HG03342 (cell line): Measurements from ENCODE around the gene DOK6.
A peak's percentile ranks its signal among the peaks of the same experiment; 100 is the strongest.

Source experiments
- ATAC-seq: cut with Tn5 transposase; IDR thresholded peaks from one replicate; pipeline ENCODE4 v1.9.1; 2021; ENCODE audit warnings: mild to moderate bottlenecking, moderate library complexity; ENCODE audit not compliant: unreplicated experiment

DOK6 gene

DNA sequence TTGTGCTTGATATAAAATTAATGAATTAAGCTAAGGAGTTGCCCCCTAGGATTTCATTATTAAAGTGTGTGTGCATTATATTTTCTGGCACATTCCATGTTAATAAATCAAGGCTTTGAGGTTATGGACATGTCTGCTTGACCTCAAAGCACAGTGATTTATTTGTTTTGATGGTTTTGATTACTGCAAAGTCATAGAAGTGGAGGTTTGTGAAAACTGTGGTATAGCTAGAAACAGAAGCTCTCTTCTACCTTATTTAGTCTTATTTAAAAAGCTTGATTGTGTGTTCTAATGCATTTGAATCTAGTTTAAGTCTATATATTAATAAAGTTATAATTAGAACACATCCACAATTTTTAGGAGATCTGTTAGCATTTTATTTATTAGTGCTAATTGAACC, 32.2 kb downstream of the DOK6 start:
- ATAC-seq, result no peak

DNA sequence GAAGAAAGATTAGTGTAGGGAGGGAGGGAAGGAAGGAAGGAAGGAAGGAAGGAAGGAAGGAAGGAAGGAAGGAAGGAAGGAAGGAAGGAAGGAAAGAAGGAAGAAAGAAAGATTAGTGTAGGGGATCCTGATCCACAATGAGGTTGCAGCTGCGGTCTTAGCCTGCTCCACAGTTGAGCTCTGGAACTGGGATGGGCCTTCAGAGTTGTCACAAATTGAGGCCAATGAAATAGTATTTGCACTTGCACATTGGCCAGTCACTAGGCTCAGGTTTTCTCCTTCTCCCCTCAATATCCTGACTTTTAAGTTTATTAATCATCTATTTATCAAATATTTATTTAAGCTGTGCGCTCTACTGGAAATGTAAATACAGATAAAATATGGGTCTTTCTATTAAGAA, 34.3 kb downstream of the DOK6 start:
- no peak for ATAC-seq

DNA sequence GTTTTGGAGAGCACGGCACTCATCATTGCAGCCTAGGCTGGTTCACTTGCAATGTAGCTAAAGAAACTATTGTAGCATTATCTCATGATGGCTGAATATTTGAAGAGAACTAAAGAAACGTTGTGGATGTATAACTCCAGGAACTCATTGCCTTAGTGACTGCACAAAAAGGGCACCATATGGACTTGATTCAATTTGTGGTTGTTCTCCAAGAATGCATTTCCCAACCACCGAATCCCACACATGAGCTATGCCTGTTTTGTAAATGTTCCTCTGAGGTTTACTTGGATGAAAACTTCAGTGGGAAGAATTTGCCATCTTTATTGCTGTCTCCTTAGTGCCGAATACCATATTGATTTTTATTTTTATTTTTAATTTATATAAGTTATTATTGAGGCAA, 43.5 kb downstream of the DOK6 start:
- ATAC-seq, result no peak

DNA sequence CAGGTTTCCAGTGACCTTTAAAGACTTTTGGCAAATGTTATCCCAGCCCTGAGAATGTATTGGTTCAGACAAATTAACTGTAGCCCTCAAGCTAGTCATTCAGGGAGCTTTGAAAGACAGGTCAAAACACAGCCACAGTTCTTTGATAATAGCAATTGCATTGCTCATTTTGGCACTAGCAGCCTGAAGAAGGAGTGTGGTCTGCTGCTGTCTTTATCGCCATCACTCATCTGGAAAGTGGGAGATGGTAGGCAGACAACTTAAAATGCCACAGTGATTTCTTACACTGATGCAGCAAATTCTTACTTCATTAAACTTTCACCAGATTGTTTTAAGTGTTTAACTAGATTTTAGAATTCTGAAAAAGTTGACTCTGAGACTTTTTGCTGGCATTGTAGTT, 47.2 kb downstream of the DOK6 start:
- no peak for ATAC-seq

DNA sequence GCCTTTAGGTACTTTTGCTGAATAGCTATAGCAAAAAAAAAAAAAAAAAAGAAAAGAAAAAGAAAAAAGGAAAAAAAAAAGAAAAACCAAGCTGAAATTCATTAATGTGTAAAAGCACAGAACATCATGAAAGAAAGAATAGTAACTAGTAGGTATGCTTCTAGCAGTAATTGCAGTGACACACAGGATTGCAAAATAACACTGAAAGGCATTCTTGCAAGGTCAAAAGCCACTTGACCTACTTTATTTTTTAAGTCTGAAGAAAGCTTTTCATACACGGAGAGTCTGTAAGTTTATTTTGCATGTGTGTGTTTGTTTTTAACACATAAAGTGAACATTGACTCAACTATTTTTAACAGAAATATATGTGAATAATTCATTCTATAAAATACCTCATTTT, 54.4 kb downstream of the DOK6 start:
- no peak for ATAC-seq

DNA sequence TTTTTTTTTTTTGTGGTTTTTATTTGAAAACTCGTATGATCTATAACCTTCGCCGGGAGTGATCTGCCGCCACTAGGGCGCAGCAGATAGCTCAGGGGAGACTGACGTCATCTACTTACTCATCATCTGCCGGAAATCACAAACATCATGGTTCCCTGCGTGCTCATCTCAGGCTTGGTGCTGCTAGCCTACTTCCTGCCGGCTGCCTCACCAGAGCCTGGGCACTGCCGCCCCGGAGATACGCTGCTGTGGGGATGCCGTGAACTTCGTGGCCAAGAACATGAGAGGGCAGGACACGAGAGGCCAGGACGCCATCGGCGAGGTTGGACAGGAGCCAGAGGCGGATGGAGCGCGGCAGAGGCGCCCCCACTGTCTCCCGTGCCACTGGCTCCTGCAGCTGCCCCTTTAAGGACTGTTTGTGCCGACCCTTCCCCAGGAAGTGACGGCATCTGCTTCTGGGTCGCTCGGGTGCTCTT, 68.8 kb downstream of the DOK6 start:
- peak; percentile 72 for ATAC-seq

DNA sequence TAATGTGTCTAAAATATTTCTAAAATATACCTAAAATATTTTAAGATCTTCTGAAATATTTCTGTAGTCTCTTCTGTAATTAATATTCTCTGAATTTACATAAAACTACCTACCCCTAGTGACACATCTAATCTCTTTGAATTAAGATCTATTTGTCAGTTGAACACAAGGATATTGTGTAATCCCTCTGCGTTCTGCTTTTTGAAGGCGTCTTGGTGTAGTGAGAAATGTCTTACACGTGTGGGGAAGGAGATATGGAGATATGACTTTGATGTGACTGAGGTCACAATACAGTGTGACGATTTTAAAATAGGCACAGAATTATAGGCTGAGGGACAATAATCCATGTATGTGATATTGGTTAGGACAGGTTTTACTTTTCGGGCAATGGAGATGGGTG, 79.8 kb downstream of the DOK6 start:
- no peak for ATAC-seq

DNA sequence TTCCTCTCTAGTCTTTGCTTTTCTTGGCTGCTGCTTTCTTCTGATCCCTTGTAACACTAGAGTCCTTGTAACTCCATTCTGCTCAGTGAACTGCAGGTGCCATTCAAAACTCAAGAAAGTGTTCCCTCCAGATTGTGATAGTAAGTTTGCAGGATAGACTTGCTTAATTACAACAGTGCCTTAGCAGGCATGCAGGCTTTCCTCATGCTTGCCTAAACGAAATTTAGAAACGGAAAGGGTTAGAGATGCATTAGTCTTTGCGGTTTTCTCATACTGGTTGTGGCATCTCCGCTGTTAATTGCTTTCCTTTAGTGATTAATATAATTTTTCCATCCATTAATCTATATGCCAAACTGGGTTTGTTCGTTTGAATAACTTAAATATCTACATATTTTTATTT, 82.9 kb downstream of the DOK6 start:
- ATAC-seq, result no peak

DNA sequence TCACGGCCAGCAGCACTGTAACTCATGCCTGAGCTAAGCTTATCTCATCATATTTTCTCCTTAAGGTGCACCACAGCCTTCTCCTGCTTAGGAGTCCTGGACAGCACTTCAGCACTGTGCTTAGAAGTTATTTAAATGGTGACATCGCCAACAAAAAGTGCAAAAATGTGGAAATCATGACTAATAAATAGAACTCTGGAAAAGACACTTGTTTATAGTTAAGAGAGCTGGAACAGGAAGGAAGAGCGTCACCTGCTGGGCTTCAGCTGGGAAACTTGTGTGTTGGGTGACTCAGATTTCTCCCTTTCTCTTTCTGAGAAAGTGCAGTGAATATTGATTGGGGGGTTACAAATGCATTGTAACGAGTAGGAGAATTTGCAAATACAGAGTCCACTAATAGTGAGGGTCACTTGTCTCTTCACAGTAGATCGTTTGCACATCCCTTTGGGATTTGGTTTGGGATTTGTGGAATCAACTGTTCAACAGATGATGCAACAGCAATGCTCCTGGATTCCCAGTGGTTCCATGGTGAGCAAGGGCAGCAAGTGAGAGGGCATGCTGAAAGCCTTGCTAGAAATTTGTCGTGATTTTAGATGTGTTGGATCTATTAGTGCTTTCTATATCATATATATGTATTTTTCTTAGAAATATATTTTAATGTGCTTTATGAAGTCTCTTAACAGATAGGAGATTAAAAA, 84.2 kb downstream of the DOK6 start:
- ATAC-seq, result no peak

DNA sequence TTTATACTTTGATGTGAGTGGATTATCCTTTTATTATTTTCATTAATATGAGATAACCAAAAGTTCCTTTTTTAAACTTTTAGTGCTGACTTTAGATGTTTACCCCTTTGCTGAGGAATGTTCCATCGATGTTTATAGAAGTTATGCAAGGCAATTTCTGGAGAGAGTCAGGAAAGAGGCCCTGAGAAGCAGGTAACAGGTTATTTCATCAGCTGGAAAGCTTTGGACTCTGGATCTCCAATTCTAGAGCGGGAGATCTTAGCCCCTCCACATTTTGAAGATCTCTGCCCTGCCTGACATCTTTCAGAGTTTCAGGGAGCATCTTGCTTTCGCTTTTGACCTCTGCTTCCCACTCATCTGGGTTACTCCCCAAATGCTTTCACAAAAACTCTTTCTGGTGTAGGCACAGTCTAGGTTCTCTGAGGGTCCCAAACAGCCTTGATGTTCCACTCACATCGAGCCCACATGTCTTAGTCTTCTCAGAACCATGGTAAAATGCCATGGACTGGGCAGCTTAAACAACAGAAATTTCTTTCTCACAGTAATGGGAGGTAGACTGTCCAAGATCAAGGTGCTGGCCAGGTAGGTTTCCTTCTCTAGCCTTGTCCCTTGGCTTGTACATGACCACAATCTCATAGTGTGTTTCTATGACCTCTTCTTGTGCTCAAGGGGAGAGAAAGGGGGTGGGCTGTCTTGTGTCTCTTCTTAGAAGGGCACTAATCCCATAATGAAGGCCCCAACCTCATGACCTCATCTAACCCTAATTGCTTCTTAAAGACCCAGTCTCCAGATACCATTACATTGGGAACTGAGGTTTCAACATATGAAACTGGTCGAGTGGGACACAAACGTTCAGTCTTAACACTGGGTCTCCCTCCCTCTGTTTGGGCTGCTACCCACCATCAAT, 87.1 kb downstream of the DOK6 start:
- no peak for ATAC-seq

DNA sequence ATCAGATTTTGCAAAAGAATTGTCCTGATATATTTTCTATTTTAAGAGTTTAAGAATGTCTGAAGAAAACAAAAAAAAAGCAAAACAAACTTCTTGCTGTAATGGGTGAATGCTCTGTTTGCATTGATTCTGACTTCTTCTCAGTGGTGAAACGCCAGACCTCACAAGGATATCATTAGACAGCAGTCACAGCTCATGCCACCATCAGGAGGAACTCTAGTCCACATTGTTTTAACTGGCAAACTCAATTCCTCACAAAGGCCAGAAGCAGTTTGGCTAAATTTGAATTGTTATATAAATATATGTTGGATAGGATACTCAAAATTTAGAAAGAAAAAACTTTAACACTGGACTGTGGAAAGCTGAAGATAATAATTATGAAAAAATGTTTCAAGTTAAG, 89.4 kb downstream of the DOK6 start:
- no peak for ATAC-seq

DNA sequence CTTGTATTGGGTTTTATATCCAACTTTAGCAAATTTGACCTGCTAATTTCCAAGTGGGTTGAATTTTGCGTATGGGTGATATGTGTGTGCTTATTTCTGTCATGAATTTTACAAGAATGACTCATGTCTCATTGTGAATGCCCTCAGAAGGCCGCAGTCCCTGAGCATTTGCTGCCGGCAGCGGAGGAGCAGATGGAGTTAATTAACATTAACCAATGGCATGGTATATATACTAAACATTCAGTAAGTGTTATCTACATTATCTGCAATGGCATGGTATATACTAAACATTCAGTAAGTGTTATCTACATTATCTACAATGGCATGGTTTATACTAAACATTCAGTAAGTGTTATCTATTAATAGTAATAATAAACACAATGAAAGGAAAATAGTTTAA, 90.1 kb downstream of the DOK6 start:
- no peak for ATAC-seq

DNA sequence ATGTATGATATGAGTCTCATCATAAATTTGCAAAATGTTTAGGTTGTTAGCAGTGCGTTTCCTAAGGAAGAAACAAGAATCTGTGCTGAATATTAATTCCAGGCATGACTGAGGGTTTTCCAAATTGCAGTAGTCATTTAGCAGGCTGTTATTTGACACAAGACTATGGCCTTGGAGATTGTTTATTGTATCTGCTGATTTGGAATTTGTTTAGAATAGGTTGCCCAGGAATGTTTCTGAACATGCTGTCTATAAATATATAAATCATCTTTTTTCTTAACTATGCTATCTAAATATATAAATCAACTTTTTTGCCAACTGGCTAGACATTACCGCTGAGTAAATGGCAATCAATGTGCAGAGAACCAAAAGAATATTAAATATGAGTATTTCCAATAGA, 90.9 kb downstream of the DOK6 start:
- ATAC-seq, result no peak

DNA sequence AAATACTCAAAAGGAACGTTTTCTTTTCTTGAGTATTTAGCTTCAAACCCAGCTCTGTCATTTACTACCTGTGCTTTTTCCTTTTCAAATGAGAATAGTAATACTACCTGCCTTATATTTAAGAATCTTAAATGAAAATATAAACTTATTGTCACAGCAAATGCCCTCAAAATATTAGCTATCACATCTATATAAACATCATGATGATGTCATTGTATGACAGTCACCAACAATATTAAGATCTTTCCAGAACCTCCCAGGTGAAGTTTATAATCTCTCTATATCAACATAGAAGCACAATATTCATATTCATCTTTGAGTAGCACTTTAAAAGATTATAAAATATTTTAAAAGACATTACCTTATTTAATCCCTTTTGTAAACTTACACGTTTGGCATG, 92.2 kb downstream of the DOK6 start:
- ATAC-seq, result no peak

DNA sequence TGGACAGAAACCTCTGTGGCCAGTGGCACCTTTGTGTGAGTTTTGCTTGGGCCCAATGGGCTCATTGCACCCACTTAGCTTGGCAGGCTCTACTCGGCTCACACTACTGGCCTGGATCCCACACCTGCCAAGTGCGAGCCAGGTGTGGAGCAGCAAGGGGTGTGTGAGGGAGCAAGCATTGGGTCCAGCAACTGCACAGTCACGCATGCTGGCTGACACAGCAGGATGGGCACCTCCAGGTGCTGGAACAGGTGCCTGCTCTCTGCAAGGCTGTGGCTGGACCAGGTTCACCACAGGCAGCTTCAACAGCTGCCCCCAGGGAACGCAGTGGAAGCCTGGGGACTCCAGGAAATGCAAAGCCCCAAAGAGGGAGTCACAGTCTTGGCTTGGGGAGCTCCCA, 94.2 kb downstream of the DOK6 start:
- no peak for ATAC-seq

DNA sequence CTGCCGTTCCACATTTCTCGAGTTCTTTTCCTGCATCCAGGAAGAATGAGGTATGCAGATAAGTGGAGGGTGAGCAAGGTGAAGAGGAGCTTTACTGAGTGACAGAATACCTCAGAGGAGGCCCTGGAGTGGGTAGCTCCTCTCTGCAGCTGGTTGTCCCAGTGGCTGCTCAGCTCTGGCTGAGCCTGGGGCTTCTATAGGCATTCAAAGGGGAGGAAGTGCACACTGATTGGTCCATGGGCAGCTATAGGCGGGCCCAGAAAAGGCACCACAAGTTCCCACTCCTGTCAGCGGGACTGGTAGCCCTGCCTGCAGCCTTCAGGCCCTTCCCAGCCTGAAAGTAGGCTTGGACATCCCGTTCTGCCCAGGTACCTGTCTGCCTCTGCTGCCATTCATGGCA, 94.7 kb downstream of the DOK6 start:
- no peak for ATAC-seq

DNA sequence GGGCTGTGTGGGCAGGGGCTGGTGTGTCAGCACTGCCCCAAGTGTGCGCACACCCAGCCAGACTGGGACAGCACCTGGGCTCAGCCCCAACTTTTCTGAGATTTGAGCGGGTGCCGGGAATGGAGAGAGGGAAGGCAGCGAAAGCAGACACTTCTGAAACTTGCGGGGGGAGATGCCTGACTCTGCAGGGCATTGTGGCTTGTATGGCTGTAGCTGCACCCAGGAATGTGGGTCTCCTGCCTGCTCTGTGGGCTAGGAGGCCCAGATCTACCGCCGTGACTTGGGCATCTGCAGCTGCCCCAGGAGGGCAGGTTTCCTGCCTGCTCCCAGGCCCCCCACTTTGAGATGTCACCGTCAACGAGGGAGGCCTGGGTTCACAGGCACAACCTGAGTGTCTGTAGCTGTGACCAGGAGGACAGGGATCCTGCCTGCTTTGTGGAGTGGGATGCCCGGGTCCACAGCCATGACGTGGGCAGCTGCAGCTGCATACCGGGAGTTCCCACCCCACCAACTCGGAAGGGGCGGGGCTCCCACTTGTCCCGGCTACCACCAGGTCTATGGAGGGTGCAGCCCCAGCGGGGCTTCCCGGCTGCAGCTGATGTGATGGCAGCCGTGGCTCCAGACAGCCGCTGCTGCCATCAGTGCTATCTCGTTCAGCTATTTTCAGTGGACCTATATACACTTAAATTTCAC, 95.3 kb downstream of the DOK6 start:
- ATAC-seq, result no peak

DNA sequence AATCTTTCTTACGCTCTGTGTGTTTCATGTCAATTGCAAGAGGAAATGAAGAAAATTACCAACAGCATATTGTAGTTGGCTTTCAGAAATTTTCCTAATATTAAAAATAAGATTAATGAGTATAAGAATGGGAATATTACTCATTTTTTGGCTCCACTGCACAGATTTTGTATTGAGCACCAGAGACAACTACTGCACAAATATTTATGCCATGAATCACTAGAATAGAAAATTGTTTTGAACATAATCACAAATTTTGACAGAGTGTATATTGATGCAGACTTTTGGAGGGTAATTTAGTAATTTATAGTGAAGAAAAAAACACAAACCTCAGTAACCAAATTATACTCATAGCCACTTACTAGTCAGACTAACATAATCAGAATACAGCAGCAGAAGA, 118.3 kb downstream of the DOK6 start:
- ATAC-seq, result no peak

DNA sequence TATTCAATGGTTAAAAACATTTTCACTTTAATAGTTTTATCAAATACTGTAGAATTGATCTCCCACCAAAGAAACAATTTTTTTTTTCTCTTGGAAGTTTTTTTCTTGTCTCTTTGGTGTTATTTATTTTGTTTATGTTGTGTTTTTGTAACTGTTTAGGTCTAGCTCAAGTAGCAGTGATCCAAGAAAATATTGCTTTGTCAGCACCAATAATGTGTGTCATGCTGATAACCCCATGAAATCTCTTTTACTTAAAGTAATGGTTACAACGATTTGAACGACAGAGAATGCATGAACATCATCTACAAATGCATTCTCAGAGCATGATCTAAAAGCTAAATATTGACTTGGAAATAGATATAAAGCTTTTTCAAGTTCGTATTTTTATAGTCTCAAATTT, 122.9 kb downstream of the DOK6 start:
- ATAC-seq, result no peak

DNA sequence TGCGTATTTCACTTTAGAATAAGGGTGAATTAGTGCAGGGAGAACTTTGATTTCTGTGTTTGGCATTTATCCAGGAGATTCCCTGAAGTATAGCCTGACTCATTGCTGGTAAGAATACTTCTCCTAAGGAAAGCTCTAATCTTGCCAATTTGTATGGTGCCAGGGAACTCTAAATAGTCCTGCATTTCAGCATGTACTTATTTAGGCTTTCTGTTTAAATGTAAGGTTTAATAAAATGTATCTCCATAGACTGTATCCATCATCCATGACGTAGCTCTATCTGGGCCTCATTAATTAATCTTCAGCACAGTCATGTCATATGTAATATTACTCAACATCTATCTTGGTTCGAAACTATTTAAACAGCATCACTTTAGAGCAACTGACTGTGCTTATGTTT, 127.7 kb downstream of the DOK6 start:
- no peak for ATAC-seq

DNA sequence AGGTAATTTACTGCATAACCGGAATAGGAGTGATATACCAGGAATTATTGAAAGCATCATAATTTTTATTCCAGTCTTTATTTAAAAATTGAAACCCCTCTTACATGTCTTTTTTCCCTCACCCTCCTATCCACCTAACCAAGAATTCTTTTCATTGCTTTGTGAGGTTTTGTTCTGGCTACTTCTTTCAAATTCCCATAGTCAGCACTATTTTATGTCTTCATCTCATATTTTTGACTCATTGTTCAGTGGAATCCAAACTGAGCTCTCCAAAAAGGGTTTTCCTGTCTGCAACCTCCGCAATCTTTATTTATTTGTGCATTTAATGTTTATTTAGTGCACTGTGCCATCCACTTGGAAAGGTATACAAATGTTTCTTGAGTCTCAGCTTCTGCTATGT, 128.5 kb downstream of the DOK6 start:
- ATAC-seq, result no peak

DNA sequence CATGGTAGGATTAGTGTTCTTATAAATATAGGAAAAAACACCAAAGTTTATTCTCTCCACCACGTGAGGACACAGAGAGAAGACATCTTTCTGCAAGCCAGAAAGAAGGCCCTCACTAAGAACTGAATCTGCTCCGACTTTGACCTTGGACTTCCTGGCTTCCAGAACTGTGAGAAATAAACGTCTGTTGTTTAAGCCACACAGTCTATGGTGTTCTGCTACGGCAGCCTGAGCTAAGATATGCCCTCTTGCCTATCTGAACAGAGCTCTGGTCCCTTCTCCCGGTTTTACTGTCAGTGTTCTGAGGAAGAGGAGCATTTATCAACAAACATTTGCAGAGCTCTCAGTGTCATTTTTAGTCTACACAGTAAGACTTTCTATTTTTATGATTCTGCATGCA, 131.3 kb downstream of the DOK6 start:
- no peak for ATAC-seq
